Neural cell (in vitro differentiated cells): Measurements from ENCODE around the gene VAV3.

ENCODE experiments used
- CTCF ChIP-seq: fragments of 450-650 bp; IDR thresholded peaks from 2 replicates; pipeline ENCODE4 v1.5.1; 2014; ENCODE audit warnings: antibody characterized with exemption, mild to moderate bottlenecking, moderate library complexity; ENCODE audit not compliant: poor library complexity, severe bottlenecking
- MXI1 ChIP-seq: fragments of 450-650 bp; conservative IDR thresholded peaks from 2 replicates; pipeline ENCODE4 v1.6.1; 2014; ENCODE audit warnings: antibody characterized with exemption, mild to moderate bottlenecking; ENCODE audit not compliant: poor library complexity, severe bottlenecking
- POLR2AphosphoS5 ChIP-seq: IDR thresholded peaks from 2 replicates; pipeline ENCODE4 v1.6.1; 2012
- RAD21 ChIP-seq: fragments of 450-650 bp; conservative IDR thresholded peaks from 2 replicates; pipeline ENCODE4 v1.6.1; 2014; ENCODE audit warnings: antibody characterized with exemption, mild to moderate bottlenecking, moderate library complexity
- TAF1 ChIP-seq: IDR thresholded peaks from 2 replicates; pipeline ENCODE4 v1.6.1; 2012; ENCODE audit warnings: low read depth
- TF ChIP-seq, protein P1 (sequence below): IDR thresholded peaks from 2 replicates; pipeline ENCODE4 v1.6.1; 2012; ENCODE audit warnings: borderline replicate concordance

DNA sequence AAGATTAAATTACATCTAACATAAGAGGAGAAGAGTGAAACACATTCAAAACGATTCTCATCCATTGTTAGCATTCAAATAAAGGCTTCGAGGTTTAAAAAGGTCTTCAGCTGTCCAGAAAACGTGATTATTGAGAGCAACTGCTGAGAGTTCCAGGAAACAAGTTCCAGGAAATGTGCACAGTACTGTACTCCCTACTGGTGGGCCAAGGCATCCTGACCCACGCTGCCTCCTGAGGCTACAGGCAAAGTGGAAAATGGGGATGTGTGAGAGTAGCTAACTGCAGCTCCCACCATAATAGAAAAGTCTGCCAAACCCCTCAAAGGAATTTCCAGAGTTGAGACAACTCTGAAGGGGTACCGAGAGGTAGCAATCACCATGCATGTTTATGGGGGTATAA lies 2.0 kb downstream of the VAV3 start:
- TF ChIP-seq CTCF (no peak), TAF1 (no peak), MXI1 (no peak), POLR2AphosphoS5 (no peak), RAD21 (no peak)
- TF ChIP-seq, protein P1, sequence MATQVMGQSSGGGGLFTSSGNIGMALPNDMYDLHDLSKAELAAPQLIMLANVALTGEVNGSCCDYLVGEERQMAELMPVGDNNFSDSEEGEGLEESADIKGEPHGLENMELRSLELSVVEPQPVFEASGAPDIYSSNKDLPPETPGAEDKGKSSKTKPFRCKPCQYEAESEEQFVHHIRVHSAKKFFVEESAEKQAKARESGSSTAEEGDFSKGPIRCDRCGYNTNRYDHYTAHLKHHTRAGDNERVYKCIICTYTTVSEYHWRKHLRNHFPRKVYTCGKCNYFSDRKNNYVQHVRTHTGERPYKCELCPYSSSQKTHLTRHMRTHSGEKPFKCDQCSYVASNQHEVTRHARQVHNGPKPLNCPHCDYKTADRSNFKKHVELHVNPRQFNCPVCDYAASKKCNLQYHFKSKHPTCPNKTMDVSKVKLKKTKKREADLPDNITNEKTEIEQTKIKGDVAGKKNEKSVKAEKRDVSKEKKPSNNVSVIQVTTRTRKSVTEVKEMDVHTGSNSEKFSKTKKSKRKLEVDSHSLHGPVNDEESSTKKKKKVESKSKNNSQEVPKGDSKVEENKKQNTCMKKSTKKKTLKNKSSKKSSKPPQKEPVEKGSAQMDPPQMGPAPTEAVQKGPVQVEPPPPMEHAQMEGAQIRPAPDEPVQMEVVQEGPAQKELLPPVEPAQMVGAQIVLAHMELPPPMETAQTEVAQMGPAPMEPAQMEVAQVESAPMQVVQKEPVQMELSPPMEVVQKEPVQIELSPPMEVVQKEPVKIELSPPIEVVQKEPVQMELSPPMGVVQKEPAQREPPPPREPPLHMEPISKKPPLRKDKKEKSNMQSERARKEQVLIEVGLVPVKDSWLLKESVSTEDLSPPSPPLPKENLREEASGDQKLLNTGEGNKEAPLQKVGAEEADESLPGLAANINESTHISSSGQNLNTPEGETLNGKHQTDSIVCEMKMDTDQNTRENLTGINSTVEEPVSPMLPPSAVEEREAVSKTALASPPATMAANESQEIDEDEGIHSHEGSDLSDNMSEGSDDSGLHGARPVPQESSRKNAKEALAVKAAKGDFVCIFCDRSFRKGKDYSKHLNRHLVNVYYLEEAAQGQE: no peak
